ENCODE measurements around the gene TEN1. TPM values are rescaled to one million over a fixed set of nuclear protein-coding genes. Genes with fewer than 3 reads are reported as not detected.

The TEN1 gene
- total and polyA plus RNA-seq, 3 experiments from 2014 or later, result 15.9 to 21.0 (median 17.3) TPM

- Mint-ChIP-seq H3K4me3 (no peak overlapping the region), H3K36me3 (no peaks in the 10 kb centered on the region), H3K4me1 (peaks cover 5 to 6% (median 5%) of the 10 kb centered on the region in 3 donors), H3K9me3 (no peaks in the 10 kb centered on the region), H3K27me3 (peaks cover 0 to 5% of the 10 kb centered on the region in 2 donors), H3K27ac (no peak overlapping the region)
- Histone ChIP-seq H3K4me1 (ENCODE audit: insufficient read depth, low read length) (peaks cover 4% of the 10 kb centered on the region), H3K9me3 (ENCODE audit: low read length) (no peaks in the 10 kb centered on the region), H3K4me3 (ENCODE audit: low read length) (no peak overlapping the region), H3K36me3 (ENCODE audit: insufficient read depth, low read length) (no peaks in the 10 kb centered on the region), H3K27ac (ENCODE audit: low read depth, low read length) (no peak overlapping the region), H3K27me3 (ENCODE audit: insufficient read depth, low read length, poor library complexity, severe bottlenecking) (no peaks in the 10 kb centered on the region)
- ChIA-PET POLR2A (no interaction called here), CTCF (interaction anchor here (1.3 to 2.3 kb wide), 2 partner anchors 9 to 262 kb away, joined by 3 to 6 read pairs; no protein-coding TSS in a partner anchor)
- DNase-seq, result no peak
Measured at GRCh38 chr17:76017481-76018339, 38.7 kb downstream of the TEN1 start.

DNA sequence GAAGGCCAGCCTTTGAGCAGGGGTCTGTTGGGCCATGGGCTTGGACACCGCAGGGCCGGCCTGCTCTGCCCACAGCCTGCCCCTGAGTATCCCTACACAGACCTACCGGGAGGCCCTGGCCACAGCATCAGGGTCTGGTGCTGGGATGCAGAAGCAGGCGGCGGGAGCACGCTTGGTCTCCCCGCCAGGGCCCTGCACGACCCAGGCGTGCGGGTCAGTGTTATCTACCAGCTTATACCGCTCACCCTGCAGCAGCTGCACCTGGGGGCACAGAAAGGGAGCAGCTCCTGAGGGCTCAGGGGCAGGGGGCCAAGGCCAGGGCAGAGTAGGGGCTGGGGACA is 39.3 kb downstream of the TEN1 start:
- H3K36me3 ChIP-seq (ENCODE audit: insufficient read depth, low read length), result no peaks in the 10 kb centered on the region
- peaks cover 0 to 3% of the 10 kb centered on the region in 2 donors for H3K27me3 Mint-ChIP-seq
- H3K4me1 Mint-ChIP-seq, result peaks cover 5 to 6% (median 5%) of the 10 kb centered on the region in 3 donors
- ChIA-PET POLR2A (no interaction called here), CTCF (interaction anchor here (2.3 kb wide), 1 partner anchor 10 kb away, joined by 6 read pairs; no protein-coding TSS in a partner anchor)
- no peak overlapping the region for H3K27ac ChIP-seq (ENCODE audit: low read depth, low read length)
- H3K4me3 ChIP-seq (ENCODE audit: low read length), result no peak overlapping the region
- no peak overlapping the region for H3K27ac Mint-ChIP-seq
- H3K27me3 ChIP-seq (ENCODE audit: insufficient read depth, low read length, poor library complexity, severe bottlenecking), result no peaks in the 10 kb centered on the region
- no peak overlapping the region for H3K4me3 Mint-ChIP-seq
- no peak for DNase-seq
- H3K4me1 ChIP-seq (ENCODE audit: insufficient read depth, low read length), result peaks cover 4% of the 10 kb centered on the region
- H3K36me3 Mint-ChIP-seq, result no peaks in the 10 kb centered on the region
- no peaks in the 10 kb centered on the region for H3K9me3 Mint-ChIP-seq
- no peaks in the 10 kb centered on the region for H3K9me3 ChIP-seq (ENCODE audit: low read length)

DNA sequence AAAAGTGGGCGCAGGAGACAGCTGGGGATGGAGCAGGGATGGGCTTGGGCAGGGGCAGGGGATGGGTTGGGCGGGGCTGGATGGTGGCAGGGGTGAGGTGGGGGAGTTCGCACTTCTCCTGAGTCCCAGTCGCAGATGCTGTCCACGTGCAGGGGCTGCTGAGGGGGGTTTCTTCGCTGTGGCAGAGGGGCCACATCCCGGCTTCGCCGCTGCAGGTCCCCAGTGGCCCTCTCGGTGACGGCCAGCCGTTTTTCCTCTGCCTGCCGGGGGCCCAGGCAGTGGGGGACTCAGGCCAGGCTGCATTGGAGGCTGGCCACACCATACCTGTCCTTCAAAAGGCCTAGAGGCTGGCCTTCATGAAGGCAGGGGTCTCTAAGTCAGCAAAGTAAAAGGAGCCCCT is 39.8 kb downstream of the TEN1 start:
- Mint-ChIP-seq H3K27me3 (peaks cover 0 to 2% of the 10 kb centered on the region in 2 donors), H3K36me3 (no peaks in the 10 kb centered on the region), H3K27ac (no peak overlapping the region), H3K4me3 (no peak overlapping the region), H3K9me3 (no peaks in the 10 kb centered on the region), H3K4me1 (peaks cover 5 to 6% (median 5%) of the 10 kb centered on the region in 3 donors)
- POLR2A ChIA-PET, result interaction anchor here (0.5 to 0.6 kb wide), 2 partner anchors 91 to 103 kb away, joined by 3 to 7 read pairs; no protein-coding TSS in a partner anchor
- H3K4me3 ChIP-seq (ENCODE audit: low read length), result no peak overlapping the region
- peaks cover 4% of the 10 kb centered on the region for H3K4me1 ChIP-seq (ENCODE audit: insufficient read depth, low read length)
- no peaks in the 10 kb centered on the region for H3K9me3 ChIP-seq (ENCODE audit: low read length)
- H3K27me3 ChIP-seq (ENCODE audit: insufficient read depth, low read length, poor library complexity, severe bottlenecking), result no peaks in the 10 kb centered on the region
- no peaks in the 10 kb centered on the region for H3K36me3 ChIP-seq (ENCODE audit: insufficient read depth, low read length)
- no peak overlapping the region for H3K27ac ChIP-seq (ENCODE audit: low read depth, low read length)
- CTCF ChIA-PET, result interaction anchor here (1.0 to 2.3 kb wide), 4 partner anchors 9 to 379 kb away, joined by 3 to 10 read pairs (median 6); partner anchors contain the start of gene EVPL
- no peak for DNase-seq

DNA sequence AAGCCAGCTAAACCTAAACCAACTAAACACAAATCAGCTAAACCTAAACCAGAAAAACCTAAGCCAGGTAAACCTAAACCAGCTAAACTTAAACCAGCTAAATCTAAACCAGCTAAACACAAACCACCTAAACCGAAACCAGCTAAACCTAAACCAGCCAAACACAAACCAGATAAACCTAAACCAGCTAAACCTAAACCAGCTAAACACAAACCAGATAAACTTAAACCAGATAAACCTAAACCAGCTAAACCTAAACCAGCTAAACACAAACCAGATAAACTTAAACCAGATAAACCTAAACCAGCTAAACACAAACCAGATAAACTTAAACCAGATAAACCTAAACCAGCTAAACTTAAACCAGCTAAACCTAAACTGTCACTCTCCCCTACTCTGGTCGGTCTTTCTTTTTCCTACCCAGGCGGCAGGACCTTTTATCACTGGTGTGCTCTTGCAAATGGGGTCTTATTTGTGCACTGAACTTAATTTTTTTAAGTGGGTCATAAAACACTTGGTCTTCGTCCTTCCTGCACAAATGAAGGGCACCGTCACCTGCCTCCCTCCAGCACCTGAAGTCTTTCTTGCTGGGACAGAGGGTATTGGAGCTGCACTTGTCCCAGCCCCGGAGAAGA is 40.9 kb downstream of the TEN1 start:
- no peaks in the 10 kb centered on the region for H3K27me3 ChIP-seq (ENCODE audit: insufficient read depth, low read length, poor library complexity, severe bottlenecking)
- Mint-ChIP-seq H3K36me3 (no peaks in the 10 kb centered on the region), H3K4me3 (no peak overlapping the region), H3K9me3 (no peaks in the 10 kb centered on the region), H3K27ac (peak overlapping the region in 4 of 8 donors; percentile 27 to 91 (median 52)), H3K27me3 (no peaks in the 10 kb centered on the region), H3K4me1 (no peaks in the 10 kb centered on the region)
- no peaks in the 10 kb centered on the region for H3K4me1 ChIP-seq (ENCODE audit: insufficient read depth, low read length)
- CTCF ChIA-PET, result interaction anchor here (0.6 to 1.8 kb wide), 10 partner anchors 7 to 378 kb away, joined by 3 to 10 read pairs (median 4); partner anchors contain the start of genes CDK3, EVPL and TRIM65
- no peaks in the 10 kb centered on the region for H3K9me3 ChIP-seq (ENCODE audit: low read length)
- H3K4me3 ChIP-seq (ENCODE audit: low read length), result no peak overlapping the region
- POLR2A ChIA-PET, result no interaction called here
- H3K36me3 ChIP-seq (ENCODE audit: insufficient read depth, low read length), result no peaks in the 10 kb centered on the region
- H3K27ac ChIP-seq (ENCODE audit: low read depth, low read length), result no peak overlapping the region
- no peak for DNase-seq

DNA sequence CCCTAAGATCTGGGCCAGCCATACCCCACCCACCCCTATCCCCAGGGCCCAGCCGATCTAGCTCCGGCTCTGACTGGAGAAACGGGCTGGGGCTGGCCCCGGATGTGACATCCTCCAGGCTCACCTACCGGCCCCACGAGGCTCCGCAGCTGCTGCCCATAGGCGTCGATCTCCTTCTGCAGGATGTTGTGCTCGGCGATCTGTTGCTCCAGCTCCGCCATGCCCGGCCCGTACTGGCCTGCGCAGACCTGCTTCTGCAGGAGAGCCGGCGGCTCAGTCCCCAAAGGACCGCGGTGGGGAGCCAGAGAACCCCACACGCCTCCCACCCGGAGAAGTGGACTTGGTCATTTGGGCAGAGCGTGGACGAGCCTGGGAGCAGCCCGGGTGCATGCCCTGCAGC is 43.2 kb downstream of the TEN1 start:
- H3K27me3 Mint-ChIP-seq, result no peaks in the 10 kb centered on the region
- H3K27me3 ChIP-seq (ENCODE audit: insufficient read depth, low read length, poor library complexity, severe bottlenecking), result no peaks in the 10 kb centered on the region
- no peak overlapping the region for H3K27ac ChIP-seq (ENCODE audit: low read depth, low read length)
- H3K36me3 ChIP-seq (ENCODE audit: insufficient read depth, low read length), result no peaks in the 10 kb centered on the region
- ChIA-PET POLR2A (no interaction called here), CTCF (no interaction called here)
- no peaks in the 10 kb centered on the region for H3K9me3 ChIP-seq (ENCODE audit: low read length)
- H3K4me1 ChIP-seq (ENCODE audit: insufficient read depth, low read length), result no peaks in the 10 kb centered on the region
- H3K36me3 Mint-ChIP-seq, result no peaks in the 10 kb centered on the region
- H3K27ac Mint-ChIP-seq, result no peak overlapping the region
- no peaks in the 10 kb centered on the region for H3K9me3 Mint-ChIP-seq
- no peaks in the 10 kb centered on the region for H3K4me1 Mint-ChIP-seq
- no peak for DNase-seq
- no peak overlapping the region for H3K4me3 Mint-ChIP-seq
- no peak overlapping the region for H3K4me3 ChIP-seq (ENCODE audit: low read length)

GRCh38 chr17:76022973-76023899 is 44.2 kb downstream of the TEN1 start:
- Mint-ChIP-seq H3K27ac (peak overlapping the region in 2 of 8 donors; percentile 12 to 71), H3K9me3 (no peaks in the 10 kb centered on the region), H3K4me3 (no peak overlapping the region), H3K27me3 (no peaks in the 10 kb centered on the region), H3K4me1 (peaks cover 0 to under 1% (median under 1%) of the 10 kb centered on the region in 3 donors), H3K36me3 (no peaks in the 10 kb centered on the region)
- CTCF ChIA-PET, result no interaction called here
- Histone ChIP-seq H3K27me3 (ENCODE audit: insufficient read depth, low read length, poor library complexity, severe bottlenecking) (no peaks in the 10 kb centered on the region), H3K27ac (ENCODE audit: low read depth, low read length) (no peak overlapping the region), H3K9me3 (ENCODE audit: low read length) (no peaks in the 10 kb centered on the region), H3K36me3 (ENCODE audit: insufficient read depth, low read length) (no peaks in the 10 kb centered on the region), H3K4me1 (ENCODE audit: insufficient read depth, low read length) (no peaks in the 10 kb centered on the region), H3K4me3 (ENCODE audit: low read length) (no peak overlapping the region)
- POLR2A ChIA-PET, result no interaction called here
- no peak for DNase-seq

DNA sequence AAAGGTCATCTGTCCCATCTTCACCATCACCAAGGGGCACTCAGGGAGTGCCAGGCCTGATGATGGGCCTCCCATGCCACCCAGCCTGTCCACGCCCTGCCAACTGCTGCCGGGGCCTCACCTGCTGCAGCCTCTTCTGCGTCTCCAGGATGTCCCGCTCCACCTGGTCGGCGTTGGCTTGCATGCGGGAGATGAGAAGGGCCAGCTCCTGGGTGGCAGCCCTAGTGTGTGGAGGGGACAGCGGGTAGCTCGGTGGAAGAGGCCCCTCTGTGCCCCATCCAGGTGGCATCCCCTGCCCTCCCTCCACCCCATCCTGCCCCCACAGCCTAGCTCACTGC is 44.8 kb downstream of the TEN1 start:
- no peak overlapping the region for H3K27ac Mint-ChIP-seq
- DNase-seq, result no peak
- Histone ChIP-seq H3K27me3 (ENCODE audit: insufficient read depth, low read length, poor library complexity, severe bottlenecking) (no peaks in the 10 kb centered on the region), H3K4me3 (ENCODE audit: low read length) (no peak overlapping the region), H3K36me3 (ENCODE audit: insufficient read depth, low read length) (no peaks in the 10 kb centered on the region), H3K9me3 (ENCODE audit: low read length) (no peaks in the 10 kb centered on the region), H3K27ac (ENCODE audit: low read depth, low read length) (no peak overlapping the region), H3K4me1 (ENCODE audit: insufficient read depth, low read length) (peaks cover 4% of the 10 kb centered on the region)
- no peak overlapping the region for H3K4me3 Mint-ChIP-seq
- H3K27me3 Mint-ChIP-seq, result no peaks in the 10 kb centered on the region
- H3K9me3 Mint-ChIP-seq, result no peaks in the 10 kb centered on the region
- H3K36me3 Mint-ChIP-seq, result no peaks in the 10 kb centered on the region
- POLR2A ChIA-PET, result no interaction called here
- CTCF ChIA-PET, result no interaction called here
- peaks cover 1 to 7% (median 3%) of the 10 kb centered on the region in 3 donors for H3K4me1 Mint-ChIP-seq
